K562 (cell line): ENCODE measurements around the gene CDKN1B.

Experiments
- ELF1 ChIP-seq: fragments of 200-800 bp; sonication (Bioruptor generic); IDR thresholded peaks from 2 replicates; pipeline ENCODE4 v1.6.1; 2016; ENCODE audit warnings: missing genetic modification characterization, missing compliant biosample characterization
- NR2C2 ChIP-seq, 2 experiments: fragments of 200-800 bp in 1 of 2; sonication (Bioruptor generic) in 1 of 2; sonication (generic) in 1 of 2; formaldehyde crosslinking in 1 of 2; IDR thresholded peaks; 2 replicates each; pipeline versions ENCODE4 v1.6.1 to v1.8.0; 2016 to 2022; ENCODE audit warnings: mild to moderate bottlenecking in 1 of 2, missing compliant biosample characterization in 1 of 2, missing genetic modification characterization in 1 of 2, missing genetic modification reagents in 1 of 2
- ZNF121 ChIP-seq: sonication (generic); formaldehyde crosslinking; conservative IDR thresholded peaks from 2 replicates; pipeline ENCODE4 v1.8.0; 2022; ENCODE audit warnings: missing genetic modification reagents

DNA sequence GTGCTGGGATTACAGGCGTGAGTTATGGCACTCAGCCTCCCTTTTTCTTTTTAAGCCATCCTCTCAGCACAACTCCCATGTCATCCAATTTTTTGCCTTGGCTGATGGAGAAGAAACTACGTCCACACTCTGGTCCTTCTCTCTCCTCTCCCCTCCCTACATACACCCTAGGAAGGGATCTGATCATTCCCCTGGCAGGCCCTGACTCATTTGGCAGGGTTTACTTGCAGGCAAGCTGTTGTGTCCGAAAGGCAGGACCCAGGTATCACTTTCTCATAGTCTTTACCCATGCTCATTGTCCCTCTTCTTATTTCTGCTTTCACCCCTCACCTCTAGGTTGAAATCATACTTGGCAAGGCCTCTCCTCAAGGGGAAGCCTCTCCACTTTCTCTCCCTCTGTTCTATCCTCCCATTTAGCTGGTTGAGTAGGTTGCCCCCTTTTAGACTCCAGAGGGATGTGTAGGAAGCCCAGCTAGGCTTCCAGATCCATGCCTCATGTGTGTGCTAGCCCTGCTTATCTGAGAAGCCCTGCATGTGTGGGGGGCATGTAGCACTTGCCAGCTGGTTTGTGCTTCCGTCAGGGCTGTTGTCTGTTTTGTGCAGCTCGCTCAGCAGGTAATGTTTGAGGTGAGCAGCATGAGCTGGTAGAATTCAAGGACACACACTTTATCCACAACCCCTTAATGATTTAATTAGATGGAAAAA lies 36.0 kb upstream of the CDKN1B start:
- TF ChIP-seq ELF1 (tag) (no peak), NR2C2 (CRISPR knock-in tag; IDR thresholded peaks at IDR 0.05) (no peak), NR2C2 (tag; IDR thresholded peaks at IDR 0.05) (no peak), ZNF121 (CRISPR knock-in tag) (no peak)
